HT1080 (cell line): ENCODE measurements around the gene NXPE2. TPM values are rescaled to one million over a fixed set of nuclear protein-coding genes. Genes with fewer than 3 reads are reported as not detected.

Experiments
- DNase-seq: peaks from one replicate; pipeline ENCODE4 v3.0.0-alpha.2; 2015; ENCODE audit warnings: low read depth
- total RNA-seq: library from RNA; depleted of rRNA; stranded (reverse); fragments of >200 nt; shearing (Covaris generic); gene quantifications from 2 replicates; pipeline ENCODE4 v1.2.3, GENCODE V29; 2014; rRNA removed

Gene NXPE2
- total RNA-seq, 1 experiment from 2014 or later = not detected

- DNase-seq = peak; percentile 28
Observed at GRCh38 chr11:114738954-114739353, 60.6 kb downstream of the NXPE2 start.

- DNase-seq = no peak
Observed at GRCh38 chr11:114745150-114745671, 66.9 kb downstream of the NXPE2 start.

DNA sequence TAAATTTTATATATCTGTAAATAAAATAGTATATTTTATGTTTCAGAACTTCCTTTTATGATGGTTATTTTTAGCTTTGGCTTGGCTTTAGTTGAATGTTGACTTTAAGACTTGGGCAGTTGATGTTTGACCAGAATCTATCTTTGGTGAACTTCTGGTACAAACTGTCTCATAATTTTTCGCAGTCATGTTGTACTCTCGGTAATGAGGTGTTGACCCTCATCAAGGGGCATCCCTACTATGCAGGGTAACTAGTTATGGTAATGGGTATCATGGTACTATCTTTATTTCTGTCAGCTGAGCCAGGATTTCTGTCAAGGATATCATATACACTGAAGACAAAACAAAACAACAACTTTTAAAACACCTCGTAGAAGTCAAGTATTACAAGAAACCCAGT, 67.7 kb downstream of the NXPE2 start:
- DNase-seq = no peak

Other genes with a start within 250 kb of the NXPE2 start
- 217 and 231 TPM in 2 replicates for gene REXO2, start 239.1 kb upstream of the NXPE2 start, total RNA-seq
- not detected in 2 replicates for gene NXPE1, start 118.6 kb upstream of the NXPE2 start, total RNA-seq
- not detected in 2 replicates for gene NXPE4, start 82.7 kb upstream of the NXPE2 start, total RNA-seq